Keratinocyte (primary cell): ENCODE data around the gene CIB4.

Experiments
- CTCF ChIP-seq, 3 experiments: IDR thresholded peaks in 1 of 3; conservative IDR thresholded peaks in 1 of 3; optimal IDR thresholded peaks in 1 of 3; 2 replicates in 2 of 3; 3 replicates in 1 of 3; pipeline versions ENCODE3 to v1.5.1; 2011; ENCODE audit warnings: low read length in 3 of 3, mild to moderate bottlenecking in 3 of 3, moderate library complexity in 2 of 3, control low read depth in 1 of 3, inconsistent platforms in 1 of 3; ENCODE audit not compliant: insufficient read depth in 2 of 3; ENCODE audit errors: extremely low read depth in 1 of 3
- EZH2 ChIP-seq: IDR thresholded peaks from one replicate; pipeline ENCODE4 v1.6.1; 2012; ENCODE audit warnings: inconsistent platforms, mild to moderate bottlenecking, low read length, moderate library complexity

- TF ChIP-seq CTCF (optimal IDR thresholded peaks at IDR 0.05 in 1 of 3, IDR thresholded peaks at IDR 0.05 in 1 of 3, conservative IDR thresholded peaks at IDR 0.05 in 1 of 3; ENCODE audit: extremely low read depth in 1 of 3, insufficient read depth in 2 of 3, low read length in 3 of 3) (no peak), EZH2 (no peak)
Observed at GRCh38 chr2:26585100-26585499, 56.1 kb downstream of the CIB4 start.
